NB4 (cell line): ENCODE data around the gene METRN.

Source experiments
- CTCF ChIP-seq: IDR thresholded peaks from one replicate; pipeline ENCODE4 v1.5.1; 2012; ENCODE audit warnings: low read depth, low read length
- POLR2A ChIP-seq: IDR thresholded peaks from 2 replicates; pipeline ENCODE4 v1.6.1; 2011; ENCODE audit warnings: mild to moderate bottlenecking; ENCODE audit not compliant: insufficient read length; ENCODE audit errors: extremely low read depth

GRCh38 chr16:751152-752006, 36.5 kb downstream of the METRN start:
- no peak for TF ChIP-seq CTCF
- TF ChIP-seq POLR2A = no peak
